GM19397 (cell line): ENCODE results near the gene RAPGEF2.

Experiments used
- ATAC-seq: cut with Tn5 transposase; IDR thresholded peaks from one replicate; pipeline ENCODE4 v1.9.1; 2021; ENCODE audit warnings: mild to moderate bottlenecking, moderate library complexity; ENCODE audit not compliant: unreplicated experiment

The RAPGEF2 gene

DNA sequence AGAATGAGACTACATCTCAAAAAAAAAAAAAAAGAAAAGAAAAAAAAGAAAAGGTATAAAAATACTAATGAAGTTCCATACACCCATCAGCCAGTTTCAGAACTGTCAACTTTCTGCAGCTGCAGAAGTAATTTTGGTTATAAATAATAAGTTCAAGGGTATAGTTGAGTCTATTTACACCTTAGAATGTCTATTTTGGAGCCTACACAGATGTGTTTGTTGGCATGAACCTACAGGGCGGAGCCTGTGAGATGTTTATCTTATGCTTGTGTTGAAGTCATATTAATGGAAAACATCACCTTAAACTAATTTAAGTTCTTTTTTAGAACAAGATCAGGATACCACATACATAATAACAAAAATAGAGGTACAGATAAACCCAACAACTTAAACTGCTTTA lies 85.8 kb downstream of the RAPGEF2 start:
- ATAC-seq = no peak

DNA sequence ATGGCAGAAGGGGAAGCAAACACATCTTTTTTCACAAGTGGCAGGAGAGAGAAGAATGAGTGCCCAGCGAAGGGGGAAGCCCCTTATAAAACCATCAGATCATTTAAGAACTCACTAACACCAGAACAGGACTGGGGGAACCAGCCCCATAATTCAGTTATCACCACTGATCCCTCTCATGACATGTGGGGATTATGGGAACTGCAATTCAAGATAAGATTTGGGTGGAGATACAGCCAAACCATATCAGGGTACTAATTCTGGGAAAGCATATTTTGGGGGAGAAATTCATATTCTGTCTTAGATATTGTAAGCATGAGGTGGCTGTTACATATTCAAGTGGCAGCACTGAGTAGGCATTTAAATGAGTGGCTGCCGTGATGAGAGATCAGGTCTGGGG lies 87.8 kb downstream of the RAPGEF2 start:
- no peak for ATAC-seq

DNA sequence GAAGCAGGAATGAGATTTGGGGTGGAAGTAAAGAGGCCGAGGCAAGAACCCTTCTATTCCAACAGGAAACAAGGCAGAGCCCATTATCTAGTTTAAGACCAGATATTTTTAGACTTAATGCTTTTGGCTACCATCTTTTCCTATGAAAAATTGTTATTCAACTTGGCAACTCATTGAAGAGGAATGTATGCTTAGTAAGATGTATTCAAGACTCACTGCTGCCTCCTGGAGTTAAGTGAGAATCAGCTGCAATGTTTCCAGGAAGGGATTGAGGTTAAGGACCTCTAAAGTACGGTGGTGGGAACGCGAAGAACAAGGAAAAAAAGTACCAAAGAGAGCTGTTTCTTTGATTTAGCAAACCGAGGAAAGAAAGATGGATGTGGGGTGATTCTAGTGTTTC lies 89.1 kb downstream of the RAPGEF2 start:
- ATAC-seq = no peak

DNA sequence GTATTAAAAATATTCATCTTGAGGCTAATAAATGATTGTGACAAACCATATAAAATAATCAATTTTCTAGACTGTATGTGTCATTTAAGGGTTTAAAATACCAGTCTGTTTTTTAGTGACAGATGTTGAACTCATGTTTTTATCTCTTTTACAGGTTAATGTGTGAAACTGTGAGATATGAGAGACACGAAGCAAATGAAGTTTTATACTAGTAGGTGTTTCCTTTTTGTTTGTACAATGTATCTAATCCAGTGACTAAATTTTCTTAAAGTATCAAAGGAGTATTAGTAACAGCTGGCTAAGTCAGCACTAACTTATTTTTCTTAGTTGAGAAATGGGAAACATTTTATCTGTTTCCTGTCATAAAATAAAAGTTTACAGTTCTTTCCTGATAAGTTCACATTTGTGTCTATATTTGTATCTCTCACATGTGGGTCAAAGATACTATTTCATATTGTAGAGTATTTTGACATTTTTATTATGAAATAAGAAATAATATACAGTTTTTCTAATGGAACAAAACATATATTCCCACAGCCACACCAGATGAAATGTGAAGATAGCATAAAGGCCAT lies 90.3 kb downstream of the RAPGEF2 start:
- ATAC-seq = no peak

DNA sequence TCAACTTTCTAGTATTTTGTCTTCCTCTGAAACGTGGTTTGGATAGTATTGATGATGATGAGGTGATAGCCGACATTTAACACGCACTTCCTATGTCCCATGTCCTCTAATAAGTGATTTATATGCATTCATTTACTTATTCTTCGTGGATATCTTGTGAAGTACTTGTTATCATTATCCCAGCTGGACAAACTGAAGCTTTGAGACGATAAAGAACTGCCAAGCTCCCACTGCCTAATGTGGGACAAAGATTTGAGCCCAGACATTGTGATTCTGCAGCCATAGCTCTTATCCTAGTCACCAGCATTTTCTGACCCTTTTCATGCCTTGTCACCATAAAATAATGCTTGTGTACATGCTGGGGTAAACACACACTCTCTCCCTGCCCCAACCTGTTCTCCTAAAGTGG lies 92.5 kb downstream of the RAPGEF2 start:
- no peak for ATAC-seq

DNA sequence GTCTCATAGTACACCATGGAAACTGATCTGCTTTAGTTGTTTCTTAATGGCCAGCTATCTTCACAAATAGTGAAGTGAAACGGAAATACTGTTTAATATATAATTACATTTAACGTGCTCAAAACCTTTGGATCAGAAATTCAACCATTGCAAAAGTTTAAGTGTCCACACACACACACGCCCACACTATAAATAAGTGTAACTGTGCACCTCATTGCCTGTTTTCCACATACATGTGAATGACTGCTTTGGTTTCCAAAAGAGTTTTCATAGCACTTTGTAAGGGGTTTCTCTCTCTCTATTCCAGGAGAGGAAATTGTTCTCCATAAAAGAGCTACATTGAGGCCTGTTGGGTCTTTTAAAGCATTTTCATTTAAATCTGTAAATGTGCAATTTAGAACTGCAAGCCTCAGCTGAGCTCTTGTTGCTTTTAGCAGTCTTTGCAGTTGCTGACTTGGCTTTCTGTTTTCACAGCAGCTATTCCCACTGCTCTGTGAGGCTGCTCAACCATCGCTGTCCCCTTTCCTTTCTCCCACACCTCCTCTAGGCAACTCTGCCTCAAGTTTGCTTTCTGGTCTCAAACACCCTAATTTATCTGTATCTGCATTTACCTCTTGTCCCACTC lies 94.5 kb downstream of the RAPGEF2 start:
- ATAC-seq = no peak

DNA sequence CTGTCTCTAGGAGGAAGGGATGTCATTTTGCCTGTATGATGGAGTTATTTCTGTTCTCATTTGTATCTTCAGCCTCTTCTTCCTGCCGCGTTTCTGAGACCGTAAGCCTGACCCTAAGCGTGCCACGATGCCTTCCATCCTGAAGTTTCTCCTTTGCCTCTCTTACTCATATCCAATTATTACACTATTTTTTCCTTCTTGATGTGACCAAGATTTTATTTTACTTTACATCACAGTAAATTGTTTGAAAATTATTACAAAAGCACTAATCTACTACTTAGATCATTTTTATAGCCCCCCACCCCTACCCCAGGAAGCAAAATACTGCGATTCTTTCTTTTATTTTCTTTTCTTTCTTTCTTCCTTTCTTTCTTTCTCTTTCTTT lies 95.0 kb downstream of the RAPGEF2 start:
- ATAC-seq = no peak

DNA sequence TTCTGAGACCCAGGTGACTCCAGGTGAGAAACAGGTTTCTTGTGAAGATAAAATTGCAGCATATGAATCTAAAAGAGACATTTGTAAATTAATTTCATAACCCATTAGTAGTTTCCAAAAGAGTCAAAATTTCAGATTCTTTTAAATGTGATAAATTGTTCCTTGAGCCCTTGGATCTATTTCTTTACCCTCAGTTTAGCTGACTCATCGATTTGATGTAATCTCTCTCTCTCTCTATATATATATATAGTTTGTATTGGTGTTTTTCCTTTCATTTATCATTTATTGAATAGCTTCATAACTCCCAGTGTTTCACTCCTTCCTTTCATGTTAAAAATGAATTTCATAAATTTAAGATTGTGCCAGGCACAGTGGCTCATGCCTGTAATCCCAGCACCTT lies 96.9 kb downstream of the RAPGEF2 start:
- ATAC-seq = no peak

DNA sequence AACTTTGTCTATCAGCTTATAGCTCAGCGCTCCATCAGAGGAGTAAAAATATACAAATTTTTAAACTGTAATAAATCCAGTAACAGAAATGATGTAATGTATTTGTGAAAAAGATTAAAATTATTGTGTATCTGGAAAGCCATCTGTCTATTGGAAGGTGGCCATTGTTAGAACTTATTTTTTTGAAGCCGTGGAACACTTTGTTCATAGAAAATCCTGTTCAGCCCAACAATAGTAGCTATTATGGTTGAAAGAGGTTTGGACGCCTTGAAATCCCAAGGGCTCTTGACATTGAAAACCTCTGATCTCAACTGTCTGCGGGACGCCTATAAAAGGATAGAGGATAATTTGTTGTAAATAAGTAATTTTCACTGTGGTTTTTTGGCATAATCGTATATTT lies 98.3 kb downstream of the RAPGEF2 start:
- no peak for ATAC-seq

DNA sequence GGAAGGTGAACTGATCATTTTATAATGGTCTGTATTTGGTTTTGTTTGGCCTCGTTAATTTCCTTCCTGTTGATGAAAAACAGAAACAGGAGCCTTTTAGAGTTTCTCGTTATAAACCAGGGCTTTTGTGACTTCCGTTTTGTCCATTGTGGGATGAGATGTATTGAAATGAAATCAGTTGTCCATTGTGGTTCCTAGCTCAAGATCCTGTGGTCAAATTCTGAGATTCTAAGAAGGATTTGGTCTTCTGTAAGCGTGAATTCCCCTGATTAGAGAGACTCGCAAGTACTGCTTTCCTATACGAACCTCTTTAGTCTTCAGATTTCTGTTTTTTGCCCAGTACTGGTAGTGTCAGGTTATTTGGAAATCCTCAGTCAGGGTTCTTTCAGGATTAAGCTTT lies 101.7 kb downstream of the RAPGEF2 start:
- no peak for ATAC-seq

DNA sequence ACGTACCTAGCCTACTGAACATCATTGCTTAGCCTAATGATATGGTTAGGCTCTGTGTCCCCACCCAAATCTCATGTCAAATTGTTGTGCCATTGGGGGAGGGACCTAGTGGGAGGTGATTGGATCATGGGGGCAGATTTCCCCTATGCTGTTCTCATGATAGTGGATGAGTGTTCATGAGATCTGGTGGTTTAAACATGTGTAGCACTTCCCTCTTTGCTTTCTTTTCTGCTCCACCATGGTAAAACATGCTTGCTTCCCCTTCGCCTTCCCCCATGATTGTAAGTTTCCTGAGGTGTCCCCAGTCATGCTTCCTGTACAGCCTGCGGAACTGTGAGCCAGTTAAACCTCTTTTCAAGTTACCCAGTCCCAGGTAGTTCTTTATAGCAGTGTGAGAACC lies 102.6 kb downstream of the RAPGEF2 start:
- ATAC-seq = no peak

DNA sequence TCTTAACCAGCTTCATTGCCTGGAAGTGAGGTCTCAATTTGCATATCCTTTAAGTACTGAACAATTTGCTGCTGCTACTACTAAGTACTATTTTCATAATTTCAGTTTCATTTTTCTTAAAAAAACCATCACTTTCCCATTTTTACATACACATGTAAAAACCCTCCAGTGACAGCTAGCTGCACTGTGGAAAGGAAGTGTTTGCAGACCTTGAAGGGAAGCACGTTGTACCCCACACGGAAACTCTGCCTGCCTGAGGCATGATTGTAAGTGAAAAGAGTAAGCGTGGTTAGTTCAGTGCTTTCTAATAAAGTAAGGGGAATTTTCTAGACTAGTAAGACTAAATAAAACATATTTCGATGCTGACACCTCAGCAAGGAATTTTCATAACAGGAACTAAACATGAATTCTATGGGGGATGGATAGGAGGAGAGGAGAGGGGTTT lies 103.6 kb downstream of the RAPGEF2 start:
- peak; percentile 88 for ATAC-seq

DNA sequence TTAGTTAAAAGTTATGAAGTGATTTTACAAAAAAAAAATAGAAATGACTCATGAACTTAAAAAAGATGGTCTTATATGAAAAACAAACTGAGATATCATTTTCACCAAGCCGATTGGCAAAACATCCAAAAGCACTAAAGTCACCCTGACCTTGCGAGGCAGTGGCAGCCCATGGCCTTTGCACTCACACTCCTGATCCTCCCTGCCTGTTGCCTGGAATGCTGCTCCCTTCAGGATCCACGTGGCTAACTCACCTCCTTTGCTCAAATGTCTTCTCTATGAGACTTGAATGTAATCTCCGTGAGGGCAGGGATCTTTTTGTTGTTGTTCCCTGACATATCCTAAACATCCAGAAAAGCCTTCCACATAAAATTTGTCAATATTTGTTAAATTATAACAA lies 106.4 kb downstream of the RAPGEF2 start:
- no peak for ATAC-seq

DNA sequence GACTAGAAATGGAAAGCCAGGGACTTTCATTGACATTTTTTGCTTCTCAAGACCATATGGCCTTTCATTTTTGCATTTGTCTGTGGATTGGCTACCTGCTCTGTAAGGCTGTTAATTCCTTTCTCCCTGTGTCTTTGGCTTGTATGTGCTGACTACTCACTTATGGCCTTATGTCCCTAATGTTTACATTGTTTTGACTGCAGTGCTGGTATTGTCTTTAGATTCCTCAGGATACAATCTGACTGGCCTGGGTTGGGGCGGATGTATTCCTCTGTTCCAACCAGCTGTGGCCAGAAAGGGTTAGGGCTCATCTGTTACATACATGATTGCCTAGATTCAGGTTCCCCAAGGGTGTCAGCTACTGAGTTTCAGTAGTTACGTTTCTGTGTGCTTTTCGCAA lies 108.1 kb downstream of the RAPGEF2 start:
- ATAC-seq = no peak

DNA sequence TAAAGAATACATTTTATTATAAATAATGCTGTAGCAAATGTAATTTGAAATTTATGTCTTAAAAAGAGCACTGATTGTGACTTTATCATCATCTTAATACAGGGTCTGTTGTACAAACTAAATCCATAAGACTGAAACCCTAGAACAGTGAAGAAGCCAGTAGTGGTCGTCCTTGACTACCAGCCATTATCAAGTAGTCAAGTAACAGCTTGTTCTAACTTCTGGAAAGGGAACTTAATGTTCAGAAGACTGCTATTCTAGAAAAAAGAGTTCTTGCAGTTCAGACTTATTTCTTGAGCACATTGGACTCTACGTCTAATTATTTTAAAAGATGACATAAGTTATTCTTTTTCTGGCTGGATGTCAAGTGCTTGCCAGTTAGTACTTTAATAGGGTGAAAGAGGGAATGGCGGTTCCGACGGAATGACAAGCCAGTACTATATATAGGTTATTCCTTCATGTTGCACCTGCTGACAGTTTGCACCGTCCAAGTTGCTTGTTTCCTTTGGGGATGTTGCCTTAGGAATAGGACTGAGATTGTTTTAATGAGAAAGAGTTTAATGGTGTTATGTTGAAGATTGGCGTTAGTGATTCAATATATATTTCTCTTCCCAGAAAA lies 109.9 kb downstream of the RAPGEF2 start:
- ATAC-seq = no peak

DNA sequence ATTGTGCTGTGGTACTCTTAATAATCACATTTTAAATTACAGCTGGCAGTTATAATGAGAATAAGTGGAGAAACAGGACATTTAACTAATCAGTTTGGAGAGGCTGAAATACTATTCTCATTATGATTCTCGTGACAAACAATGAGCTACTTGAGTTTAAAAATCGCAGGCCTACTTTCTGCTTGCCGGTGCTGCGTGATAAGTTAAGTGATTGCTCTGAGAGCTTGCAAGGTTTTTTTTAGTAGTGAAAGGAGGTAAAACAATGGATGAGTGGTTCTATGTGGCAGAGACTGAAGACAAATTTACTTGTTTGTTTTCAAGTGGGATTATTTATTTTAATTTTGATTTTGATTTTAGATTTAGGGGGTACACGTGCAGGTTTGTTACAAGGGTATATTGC lies 114.0 kb downstream of the RAPGEF2 start:
- no peak for ATAC-seq

DNA sequence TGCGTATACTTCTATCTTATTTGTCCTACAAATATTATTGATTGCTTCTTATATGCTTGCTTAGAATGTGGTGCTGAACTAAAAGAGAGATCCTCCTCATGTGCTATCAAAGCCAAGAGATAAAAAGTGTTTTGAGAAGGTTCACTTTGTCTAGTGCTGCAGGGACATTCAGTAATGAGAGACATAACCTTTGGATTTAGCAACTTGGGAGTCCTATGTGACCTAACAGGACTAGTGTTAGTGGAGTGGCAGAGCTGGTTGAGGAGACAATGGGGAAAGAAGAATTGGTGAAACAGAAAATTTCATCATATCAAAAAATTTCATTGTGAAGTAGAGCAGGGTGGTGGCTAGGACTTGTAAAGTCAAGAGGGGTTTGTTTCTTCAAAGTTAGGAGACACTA lies 117.0 kb downstream of the RAPGEF2 start:
- no peak for ATAC-seq

DNA sequence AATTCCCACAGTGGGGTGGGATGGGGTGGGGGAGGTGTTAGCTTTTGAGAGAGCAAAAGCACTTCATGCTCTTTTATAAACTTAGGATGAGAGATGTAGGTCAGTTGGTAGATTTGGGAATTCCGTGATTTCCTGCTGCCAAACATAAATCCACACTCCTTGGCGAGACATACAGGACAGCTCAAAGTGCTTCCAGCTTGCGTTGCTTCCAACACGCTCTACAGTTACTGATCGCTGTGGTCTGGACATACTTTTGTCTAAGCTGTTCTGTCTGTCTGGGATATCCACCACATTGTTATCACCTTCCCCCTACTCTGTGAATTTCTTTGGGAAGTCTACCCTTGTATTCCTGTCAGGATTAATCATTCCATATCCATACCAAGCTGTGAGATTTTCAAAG lies 117.5 kb downstream of the RAPGEF2 start:
- no peak for ATAC-seq

DNA sequence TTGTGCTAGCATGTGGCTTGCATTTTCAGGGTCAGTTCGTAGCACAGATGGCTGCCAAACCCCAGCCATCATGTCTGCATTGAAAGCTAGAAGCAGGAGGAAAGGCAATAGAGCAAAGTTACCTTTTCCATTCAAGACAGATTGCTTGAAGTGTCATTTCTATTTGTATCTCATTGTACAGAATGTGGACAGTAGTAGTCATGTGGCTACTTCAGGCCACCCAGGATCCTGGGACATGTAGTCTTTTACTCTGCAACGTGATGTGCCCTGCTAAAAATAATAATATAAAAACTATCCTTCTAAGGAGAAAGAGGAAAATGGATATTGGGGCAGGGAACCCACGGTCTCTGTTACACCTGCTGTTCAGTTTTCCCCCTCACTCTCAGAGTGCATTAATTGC lies 118.4 kb downstream of the RAPGEF2 start:
- ATAC-seq = no peak

DNA sequence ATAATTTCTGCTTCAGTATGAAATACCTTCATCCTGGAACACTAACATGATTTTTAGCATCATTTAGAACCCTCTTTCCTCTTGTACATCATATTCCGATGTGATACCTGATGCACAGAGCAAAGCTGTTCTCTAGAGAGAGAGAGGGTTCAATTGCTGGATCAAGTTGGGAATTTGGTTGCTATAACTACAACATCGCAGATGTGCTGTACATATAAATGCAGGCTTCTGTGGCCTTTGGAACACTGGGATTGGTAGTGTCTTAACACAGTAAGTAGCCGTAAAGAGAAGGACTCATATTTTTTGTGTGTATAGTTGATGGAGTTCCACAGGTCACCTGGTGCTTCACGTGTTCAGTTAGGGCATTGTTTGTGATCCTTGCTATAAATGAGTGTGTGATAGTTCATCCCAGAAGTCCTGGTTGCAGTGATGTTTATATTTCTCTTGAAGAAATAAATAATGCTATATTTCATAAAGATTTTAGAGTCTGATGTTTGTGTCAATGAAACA lies 119.2 kb downstream of the RAPGEF2 start:
- no peak for ATAC-seq

DNA sequence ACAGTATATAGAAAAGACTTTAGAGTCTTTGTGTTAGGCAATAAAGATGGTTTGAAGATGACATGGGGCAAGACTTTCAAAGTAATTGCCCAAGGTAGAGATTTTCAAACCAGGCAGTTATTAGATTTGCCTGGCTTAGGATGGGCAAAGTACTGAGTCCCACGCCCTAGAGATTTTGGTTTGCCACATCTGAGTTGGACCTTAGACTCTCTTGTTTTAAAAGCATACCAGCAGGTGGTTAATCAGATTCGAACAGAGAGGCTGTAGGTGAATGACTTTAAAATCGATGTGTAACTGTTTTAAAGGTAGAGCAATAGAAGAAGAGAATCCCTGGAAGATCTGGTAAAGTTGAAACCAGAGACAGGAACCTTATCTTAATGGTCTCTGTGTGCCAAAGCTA lies 121.5 kb downstream of the RAPGEF2 start:
- ATAC-seq = no peak

DNA sequence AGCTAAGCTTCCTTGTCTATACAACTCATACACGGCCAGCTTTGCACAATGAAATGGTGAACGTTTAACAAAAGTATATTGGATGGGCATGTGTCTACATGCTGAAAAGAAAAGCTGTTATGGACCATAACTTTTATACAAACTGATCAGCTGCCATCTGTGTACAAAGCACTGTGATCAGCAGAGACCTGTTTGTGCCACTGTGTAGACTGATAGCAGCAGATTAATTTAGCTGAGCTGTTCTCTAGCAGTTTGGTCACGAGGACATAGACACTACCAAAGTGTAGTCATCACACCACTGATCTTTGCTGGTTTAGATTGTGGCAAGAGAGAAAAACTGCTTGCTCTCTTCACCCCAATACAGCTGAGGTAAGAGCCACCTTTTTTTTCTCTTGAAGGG lies 124.5 kb downstream of the RAPGEF2 start:
- no peak for ATAC-seq

DNA sequence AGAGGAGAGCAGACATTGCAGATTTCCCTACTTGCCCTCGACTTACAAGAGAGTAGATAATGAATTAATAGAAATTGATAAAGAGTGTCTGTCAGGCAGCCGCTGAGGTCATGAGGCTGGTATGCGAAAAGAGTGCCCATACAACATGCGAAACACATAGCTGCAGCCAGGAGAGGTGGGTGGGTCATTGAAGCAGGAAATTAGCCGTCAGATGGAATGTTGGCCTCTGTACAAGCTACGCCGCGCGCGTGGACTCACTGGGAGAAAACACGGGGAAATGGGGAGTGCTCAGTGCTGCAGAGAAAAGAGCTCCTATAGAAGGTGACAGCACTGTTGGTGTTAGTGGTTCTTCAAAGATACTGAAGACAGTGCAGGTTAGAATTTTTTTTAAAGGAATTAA lies 125.1 kb downstream of the RAPGEF2 start:
- ATAC-seq = no peak
